ENCODE measurements around the gene SPATS2.

- TF ChIP-seq SIN3A (IDR thresholded peaks at IDR 0.05; ENCODE audit: borderline replicate concordance, insufficient read depth, low read length) (no peak), POLR2AphosphoS5 (IDR thresholded peaks at IDR 0.05; ENCODE audit: low read depth, low read length) (no peak), TAF1 (IDR thresholded peaks at IDR 0.05; ENCODE audit: borderline replicate concordance, insufficient read depth, low read length) (no peak), REST (IDR thresholded peaks at IDR 0.05; ENCODE audit: insufficient read depth in 1 of 2, low read depth in 2 of 2, low read length in 2 of 2) (no peak)
These were observed 162.2 kb downstream of the SPATS2 start for GRCh38 chr12:49529414-49529813.

Measured in PFSK-1 (cell line).